ENCODE results near the gene NSRP1. TPM values are rescaled to one million over a fixed set of nuclear protein-coding genes. Genes with fewer than 3 reads are reported as not detected.

NSRP1 gene
- polyA plus RNA-seq, 1 donor (not counting 4 experiments of a cell fraction or from before 2014, with no cell fraction given), result 12.7 TPM

GRCh38 chr17:30235386-30236296, 119.0 kb downstream of the NSRP1 start, which contains the start of gene SLC6A4:
SLC6A4 (minus strand) TSS chr17:30235697; CDS start chr17:30221958, 13,739 bp downstream.
- no peak for TF ChIP-seq CTCF (optimal IDR thresholded peaks at IDR 0.05 in 1 of 3, IDR thresholded peaks at IDR 0.05 in 1 of 3, conservative IDR thresholded peaks at IDR 0.05 in 1 of 3; ENCODE audit: extremely low read depth in 1 of 3, insufficient read depth in 2 of 3, low read length in 3 of 3)
- peak; percentile 46 for TF ChIP-seq EZH2 (IDR thresholded peaks at IDR 0.05; ENCODE audit: low read length)
- no peak for DNase-seq (ENCODE audit: low read depth, low spot score)
- peaks cover 8% of the 10 kb centered on the region for H3K4me1 ChIP-seq (ENCODE audit: control insufficient read depth, extremely low read depth, insufficient read depth, low read length)
- no peaks in the 10 kb centered on the region for H3K9me3 ChIP-seq (ENCODE audit: control insufficient read depth, low read depth, low read length)
- H3K27me3 ChIP-seq (ENCODE audit: control insufficient read depth, extremely low read depth, insufficient read depth, low read length), result peaks cover 81% of the 10 kb centered on the region
- no peaks in the 10 kb centered on the region for H4K20me1 ChIP-seq (ENCODE audit: control insufficient read depth, extremely low read depth, insufficient read depth, low read length)
- peak within 1 kb of the TSS; percentile 36 to 59 (median 51) for H3K4me3 ChIP-seq (ENCODE audit: control insufficient read depth in 2 of 3, extremely low read depth in 1 of 3, insufficient read depth in 2 of 3, low read depth in 1 of 3, low read length in 3 of 3)
- peak within 1 kb of the TSS; percentile 82 for H3K4me2 ChIP-seq (ENCODE audit: control insufficient read depth, extremely low read depth, insufficient read depth, low read depth, low read length)
- dilution Hi-C loops (cut with MboI; ENCODE audit: extremely low pct_ligation_motif_present, low sequenced_read_pairs), result no loop called here
- H3K9ac ChIP-seq (ENCODE audit: control insufficient read depth, extremely low read depth, insufficient read depth, low read length), result no peak within 1 kb of the TSS
- FAIRE-seq, result no peak
- no peaks in the 10 kb centered on the region for H3K9me1 ChIP-seq (ENCODE audit: control insufficient read depth, extremely low read depth, insufficient read depth, low read length)
- H3K27ac ChIP-seq (ENCODE audit: control insufficient read depth, insufficient read depth, low read length), result no peak within 1 kb of the TSS
- H2AFZ ChIP-seq (ENCODE audit: control insufficient read depth, low read length), result peak within 1 kb of the TSS; percentile 3
- no peaks in the 10 kb centered on the region for H3K79me2 ChIP-seq (ENCODE audit: control insufficient read depth, insufficient read depth, low read length)
- no peaks in the 10 kb centered on the region for H3K36me3 ChIP-seq (ENCODE audit: control insufficient read depth in 2 of 2, extremely low read depth in 1 of 2, insufficient read depth in 2 of 2, low read length in 2 of 2)

Small RNA genes within 50 kb of the gene (small RNA-seq; reads per million reads assigned to genes)
- gene AC104984.5 (ENCODE audit: insufficient read length in 3 of 3, low read depth in 3 of 3, low replicate concordance in 1 of 3), result 0 reads per million in 3 experiments

Other genes with a start within 250 kb of the NSRP1 start
- 11.3 to 23.1 TPM (median 13.9 TPM) in 3 replicates for gene SSH2, start 186.6 kb upstream of the NSRP1 start, polyA plus RNA-seq
- 0.08 to 0.17 TPM (median 0.13 TPM) in 3 replicates for gene EFCAB5, start 175.2 kb upstream of the NSRP1 start, polyA plus RNA-seq
- 0.01 TPM in 1 of 3 replicates, not detected in the others for gene SLC6A4, start 118.9 kb downstream of the NSRP1 start, polyA plus RNA-seq
- gene BLMH, start 175.1 kb downstream of the NSRP1 start, polyA plus RNA-seq, result 1.7 to 4.2 TPM (median 3.5 TPM) in 3 replicates
- gene TMIGD1, start 217.2 kb downstream of the NSRP1 start, polyA plus RNA-seq, result not detected in 3 replicates

Data from keratinocyte (primary cell).